Liver (tissue), 9 donors: ENCODE results near the gene CNN1. TPM values are rescaled to one million over a fixed set of nuclear protein-coding genes. Genes with fewer than 3 reads are reported as not detected.
A peak's percentile ranks its signal among the peaks of the same experiment; 100 is the strongest.

Source experiments
- DNase-seq: peaks from one replicate; pipeline ENCODE4 v3.0.0-alpha.2; 2017; ENCODE audit warnings: low spot score
- H3K27ac ChIP-seq, 2 donors: one replicate each; pipeline ENCODE4 v1.7.0; 2013; ENCODE audit warnings: inconsistent platforms in 2 of 2, low read length in 2 of 2, control low read depth in 1 of 2, low read depth in 1 of 2, mild to moderate bottlenecking in 1 of 2
- H3K27me3 ChIP-seq, 4 donors: one replicate each; pipeline versions ENCODE4 v1.6.1 to v1.7.0; 2013; ENCODE audit warnings: low read length in 3 of 4, inconsistent platforms in 1 of 4, mild to moderate bottlenecking in 1 of 4, moderate library complexity in 1 of 4; ENCODE audit not compliant: control insufficient read depth in 4 of 4, insufficient read depth in 4 of 4
- H3K36me3 ChIP-seq, 4 donors: one replicate each; pipeline versions ENCODE4 v1.6.1 to v1.7.0; 2013; ENCODE audit warnings: low read length in 3 of 4, mild to moderate bottlenecking in 3 of 4, low read depth in 1 of 4, moderate library complexity in 1 of 4; ENCODE audit not compliant: control insufficient read depth in 4 of 4, insufficient read depth in 3 of 4
- H3K4me1 ChIP-seq, 4 donors: one replicate each; pipeline versions ENCODE4 v1.6.1 to v1.7.0; 2013; ENCODE audit warnings: low read length in 3 of 4, mild to moderate bottlenecking in 3 of 4, moderate library complexity in 1 of 4; ENCODE audit not compliant: control insufficient read depth in 4 of 4, insufficient read depth in 4 of 4
- H3K4me3 ChIP-seq, 3 donors: one replicate each; pipeline versions ENCODE4 v1.6.1 to v1.7.0; 2013; ENCODE audit warnings: low read length in 3 of 3, control low read depth in 1 of 3, low read depth in 1 of 3, mild to moderate bottlenecking in 1 of 3
- H3K9ac ChIP-seq, 2 donors: one replicate each; pipeline ENCODE4 v1.7.0; 2013; ENCODE audit warnings: low read length in 2 of 2, mild to moderate bottlenecking in 2 of 2, moderate library complexity in 2 of 2, control low read depth in 1 of 2, low read depth in 1 of 2
- H3K9me3 ChIP-seq, 4 donors: one replicate each; pipeline versions ENCODE4 v1.6.1 to v1.7.0; 2013; ENCODE audit warnings: low read length in 3 of 4; ENCODE audit not compliant: control insufficient read depth in 4 of 4
- CTCF ChIP-seq: fragments of 150-350 bp; IDR thresholded peaks from 2 replicates; pipeline ENCODE4 v1.5.1; 2017; ENCODE audit warnings: improper control_type of control experiment, low read depth, low read length; ENCODE audit not compliant: missing input control
- EGR1 ChIP-seq, 2 donors: IDR thresholded peaks; 2 replicates each; pipeline ENCODE4 v1.6.1; 2016 to 2018; ENCODE audit warnings: antibody characterized with exemption in 2 of 2, low read depth in 2 of 2
- FOXA1 ChIP-seq: IDR thresholded peaks from 2 replicates; pipeline ENCODE4 v1.6.1; 2016; ENCODE audit warnings: antibody characterized with exemption
- FOXA2 ChIP-seq: IDR thresholded peaks from 2 replicates; pipeline ENCODE4 v1.6.1; 2016; ENCODE audit warnings: antibody characterized with exemption
- GABPA ChIP-seq, 2 donors: IDR thresholded peaks in 1 of 2; conservative IDR thresholded peaks in 1 of 2; 2 replicates each; pipeline ENCODE4 v1.6.1; 2016; ENCODE audit warnings: antibody characterized with exemption in 2 of 2, mild to moderate bottlenecking in 1 of 2, moderate library complexity in 1 of 2
- HNF4A ChIP-seq, 2 donors: conservative IDR thresholded peaks; 2 replicates each; pipeline ENCODE4 v1.6.1; 2016; ENCODE audit warnings: antibody characterized with exemption in 2 of 2, mild to moderate bottlenecking in 2 of 2
- HNF4G ChIP-seq: IDR thresholded peaks from 2 replicates; pipeline ENCODE4 v1.6.1; 2016; ENCODE audit warnings: antibody characterized with exemption
- JUND ChIP-seq, 2 donors: IDR thresholded peaks; 2 replicates each; pipeline ENCODE4 v1.6.1; 2016; ENCODE audit warnings: antibody characterized with exemption in 2 of 2
- MAX ChIP-seq: IDR thresholded peaks from 2 replicates; pipeline ENCODE4 v1.6.1; 2016; ENCODE audit warnings: antibody characterized with exemption
- NR2F2 ChIP-seq: IDR thresholded peaks from 2 replicates; pipeline ENCODE4 v1.6.1; 2016; ENCODE audit warnings: antibody characterized with exemption
- RAD21 ChIP-seq, 2 donors: IDR thresholded peaks; 2 replicates each; pipeline ENCODE4 v1.6.1; 2016; ENCODE audit warnings: antibody characterized with exemption in 2 of 2, mild to moderate bottlenecking in 2 of 2
- REST ChIP-seq: IDR thresholded peaks from 2 replicates; pipeline ENCODE4 v1.6.1; 2016; ENCODE audit warnings: antibody characterized with exemption, mild to moderate bottlenecking
- RXRA ChIP-seq, 2 donors: IDR thresholded peaks; 2 replicates each; pipeline ENCODE4 v1.6.1; 2017 to 2018; ENCODE audit warnings: antibody characterized with exemption in 2 of 2, mild to moderate bottlenecking in 1 of 2
- SP1 ChIP-seq: IDR thresholded peaks from 2 replicates; pipeline ENCODE4 v1.6.1; 2018; ENCODE audit warnings: antibody characterized with exemption, mild to moderate bottlenecking
- TAF1 ChIP-seq: conservative IDR thresholded peaks from 2 replicates; pipeline ENCODE4 v1.6.1; 2016; ENCODE audit warnings: antibody characterized with exemption, mild to moderate bottlenecking
- YY1 ChIP-seq: IDR thresholded peaks from 2 replicates; pipeline ENCODE4 v1.6.1; 2016; ENCODE audit warnings: antibody characterized with exemption, mild to moderate bottlenecking
- WGBS: extraction: QIAGEN DNeasy Blood & Tissue Kit; methylation state at CpG from one replicate; pipeline ENCODE4 v1.1.7; 2013; 5-methylcytosine and 5-hydroxymethylcytosine counted together
- polyA plus RNA-seq, 2 donors: library from polyadenylated mRNA; stranded (reverse) in 1 of 2; unstranded in 1 of 2; fragments of 200-250 nt in 1 of 2; fragments of >200 nt in 1 of 2; fragmentation: Nextera tagmentation in 1 of 2; extraction: Ambion mirVana in 1 of 2; gene quantifications; one replicate each; pipeline versions ENCODE4 v1.2.1 to v1.2.3, GENCODE V29; 2013 to 2015
- total RNA-seq, 2 donors: library from RNA; depleted of rRNA; stranded (reverse); fragments of >200 nt; gene quantifications; one replicate each; pipeline ENCODE4 v1.2.3, GENCODE V29; 2014
- TF ChIP-seq, protein P1 (sequence below): IDR thresholded peaks from 2 replicates; pipeline ENCODE4 v1.6.1; 2016; ENCODE audit warnings: antibody characterized with exemption
- donor health status: healthy.
- donor health status: healthy.
- donor health status: healthy.
- donor health status: healthy.
- donor health status: healthy.

The CNN1 gene
- total and polyA plus RNA-seq, 4 donors, result 0.09 to 5.9 (median 2.2) TPM

GRCh38 chr19:11534948-11535347, 3.7 kb upstream of the CNN1 start:
- Histone ChIP-seq H3K27ac (no peak overlapping the region), H3K9me3 (no peaks in the 10 kb centered on the region), H3K4me1 (peaks cover 0 to 9% (median 3%) of the 10 kb centered on the region in 4 donors), H3K9ac (no peak overlapping the region), H3K4me3 (no peak overlapping the region), H3K36me3 (no peaks in the 10 kb centered on the region), H3K27me3 (peaks cover 0 to 3% (median under 1%) of the 10 kb centered on the region in 4 donors)
- no peak for TF ChIP-seq HNF4G
- TF ChIP-seq, protein P1, sequence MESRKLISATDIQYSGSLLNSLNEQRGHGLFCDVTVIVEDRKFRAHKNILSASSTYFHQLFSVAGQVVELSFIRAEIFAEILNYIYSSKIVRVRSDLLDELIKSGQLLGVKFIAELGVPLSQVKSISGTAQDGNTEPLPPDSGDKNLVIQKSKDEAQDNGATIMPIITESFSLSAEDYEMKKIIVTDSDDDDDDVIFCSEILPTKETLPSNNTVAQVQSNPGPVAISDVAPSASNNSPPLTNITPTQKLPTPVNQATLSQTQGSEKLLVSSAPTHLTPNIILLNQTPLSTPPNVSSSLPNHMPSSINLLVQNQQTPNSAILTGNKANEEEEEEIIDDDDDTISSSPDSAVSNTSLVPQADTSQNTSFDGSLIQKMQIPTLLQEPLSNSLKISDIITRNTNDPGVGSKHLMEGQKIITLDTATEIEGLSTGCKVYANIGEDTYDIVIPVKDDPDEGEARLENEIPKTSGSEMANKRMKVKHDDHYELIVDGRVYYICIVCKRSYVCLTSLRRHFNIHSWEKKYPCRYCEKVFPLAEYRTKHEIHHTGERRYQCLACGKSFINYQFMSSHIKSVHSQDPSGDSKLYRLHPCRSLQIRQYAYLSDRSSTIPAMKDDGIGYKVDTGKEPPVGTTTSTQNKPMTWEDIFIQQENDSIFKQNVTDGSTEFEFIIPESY, result no peak
- no peak for TF ChIP-seq RAD21 (IDR thresholded peaks at IDR 0.05)
- TF ChIP-seq HNF4A (conservative IDR thresholded peaks at IDR 0.05), result no peak
- TF ChIP-seq EGR1 (IDR thresholded peaks at IDR 0.05; ENCODE audit: low read depth in 2 of 2), result no peak
- TF ChIP-seq FOXA1, result no peak
- no peak for TF ChIP-seq GABPA (IDR thresholded peaks at IDR 0.05 in 1 of 2, conservative IDR thresholded peaks at IDR 0.05 in 1 of 2)
- no peak for TF ChIP-seq MAX
- DNase-seq, result no peak
- WGBS, result 64% methylated on average over 5 of the region's 5 CpGs

GRCh38 chr19:11535792-11536595, 2.7 kb upstream of the CNN1 start:
- peaks cover 0 to 3% (median 3%) of the 10 kb centered on the region in 4 donors for H3K4me1 ChIP-seq
- no peaks in the 10 kb centered on the region for H3K9me3 ChIP-seq
- 17% methylated on average over 54 of the region's 54 CpGs for WGBS
- peak overlapping the region in 1 of 3 donors; percentile 12 for H3K4me3 ChIP-seq
- peak; percentile 95 for DNase-seq
- H3K9ac ChIP-seq, result peak overlapping the region in 1 of 2 donors; percentile 79
- no peaks in the 10 kb centered on the region for H3K36me3 ChIP-seq
- peak overlapping the region in 1 of 2 donors; percentile 59 for H3K27ac ChIP-seq
- peaks cover 0 to 5% (median 1%) of the 10 kb centered on the region in 4 donors for H3K27me3 ChIP-seq
- TF ChIP-seq FOXA2 (no peak), JUND (IDR thresholded peaks at IDR 0.05) (peak; percentile 67 to 76), HNF4G (no peak), TAF1 (no peak), YY1 (no peak), FOXA1 (no peak), GABPA (IDR thresholded peaks at IDR 0.05 in 1 of 2, conservative IDR thresholded peaks at IDR 0.05 in 1 of 2) (no peak), REST (no peak), CTCF (peak; percentile 77), RAD21 (IDR thresholded peaks at IDR 0.05) (peak; percentile 23 to 63), SP1 (peak; percentile 17), EGR1 (IDR thresholded peaks at IDR 0.05; ENCODE audit: low read depth in 2 of 2) (no peak), NR2F2 (no peak), MAX (no peak), RXRA (IDR thresholded peaks at IDR 0.05) (no peak)
